ENCODE measurements around the gene SPART. TPM values are rescaled to one million over a fixed set of nuclear protein-coding genes. Genes with fewer than 3 reads are reported as not detected.

Gene SPART, protein sequence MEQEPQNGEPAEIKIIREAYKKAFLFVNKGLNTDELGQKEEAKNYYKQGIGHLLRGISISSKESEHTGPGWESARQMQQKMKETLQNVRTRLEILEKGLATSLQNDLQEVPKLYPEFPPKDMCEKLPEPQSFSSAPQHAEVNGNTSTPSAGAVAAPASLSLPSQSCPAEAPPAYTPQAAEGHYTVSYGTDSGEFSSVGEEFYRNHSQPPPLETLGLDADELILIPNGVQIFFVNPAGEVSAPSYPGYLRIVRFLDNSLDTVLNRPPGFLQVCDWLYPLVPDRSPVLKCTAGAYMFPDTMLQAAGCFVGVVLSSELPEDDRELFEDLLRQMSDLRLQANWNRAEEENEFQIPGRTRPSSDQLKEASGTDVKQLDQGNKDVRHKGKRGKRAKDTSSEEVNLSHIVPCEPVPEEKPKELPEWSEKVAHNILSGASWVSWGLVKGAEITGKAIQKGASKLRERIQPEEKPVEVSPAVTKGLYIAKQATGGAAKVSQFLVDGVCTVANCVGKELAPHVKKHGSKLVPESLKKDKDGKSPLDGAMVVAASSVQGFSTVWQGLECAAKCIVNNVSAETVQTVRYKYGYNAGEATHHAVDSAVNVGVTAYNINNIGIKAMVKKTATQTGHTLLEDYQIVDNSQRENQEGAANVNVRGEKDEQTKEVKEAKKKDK
- polyA plus RNA-seq (2011; rRNA removed): 36.8 and 37.0 TPM in 2 replicates
- 10.7 and 12.1 TPM in 2 replicates for polyA plus RNA-seq (2012; cell fraction: cytosol; rRNA removed)
- polyA plus RNA-seq (2012; cell fraction: nucleus; rRNA removed): 8.8 and 9.9 TPM in 2 replicates
- polyA plus RNA-seq (2017; fragmentation: RNase III; extraction: RNeasy Plus Mini Kit Qiagen cat#74134 plus additional on column Dnase treatment): 33.9 to 40.2 TPM (median 34.3 TPM) in 3 replicates
- 16.4 and 17.4 TPM in 2 replicates for polyA minus RNA-seq (2011; rRNA and poly(A)+ RNA removed)

DNA sequence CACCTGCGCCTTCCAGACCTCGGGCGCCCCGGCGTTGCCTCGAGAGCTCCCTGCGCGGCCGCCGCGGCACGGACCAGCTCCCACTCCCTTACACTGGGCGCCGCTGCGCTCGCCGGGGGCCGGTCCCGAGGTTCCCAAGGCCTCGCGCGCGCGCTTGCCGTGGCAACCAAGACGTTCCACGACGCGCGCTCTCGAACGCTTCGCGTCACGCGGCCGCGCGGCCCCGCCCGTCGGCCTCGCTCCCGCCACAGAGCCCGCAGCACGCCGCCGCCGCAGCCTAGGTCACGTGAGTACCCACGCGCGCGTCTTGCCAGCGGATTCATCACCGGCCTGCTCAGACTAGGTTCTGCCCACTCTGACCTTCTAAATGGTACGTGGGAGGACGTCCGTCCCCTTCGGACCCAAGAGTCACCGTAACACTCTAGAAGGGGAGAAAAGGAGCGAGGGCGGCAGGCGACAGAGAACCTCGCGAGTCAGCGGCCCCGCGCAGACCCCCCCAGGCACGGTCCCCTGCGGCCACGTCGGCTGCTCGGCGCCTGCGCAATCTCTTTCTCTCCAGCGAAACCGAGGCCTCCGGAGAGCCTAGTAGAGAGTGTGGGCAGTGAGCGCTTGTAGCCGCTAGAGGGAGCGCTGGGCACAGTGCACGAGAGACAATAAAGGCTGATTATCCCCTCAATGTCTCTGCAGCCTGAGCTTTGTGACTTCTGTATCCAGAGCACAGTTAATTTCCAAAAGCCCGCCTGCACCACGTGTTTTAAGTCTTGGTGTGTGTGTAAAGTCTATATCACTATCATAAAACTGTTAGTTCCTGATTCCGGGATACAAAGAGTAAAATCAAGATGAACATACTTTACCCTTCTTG, at the start of gene SPART:
TSS of gene SPART (minus strand) at position 173 of the 862 bp plus-strand sequence. CDS start 10,564 bp downstream, outside the sequence.
- Histone ChIP-seq H3K27ac (peak within 1 kb of the TSS; percentile 97), H3K9me3 (no peaks in the 10 kb centered on the region), H3K4me3 (peak within 1 kb of the TSS; percentile 85), H3K4me2 (peak within 1 kb of the TSS; percentile 97), H3K4me1 (peaks cover 20% of the 10 kb centered on the region)
- FAIRE-seq (no peak), DNase-seq (ENCODE audit: low read depth in 1 of 2, low spot score in 1 of 2) (peak; percentile 66 to 83), ATAC-seq (peak; percentile 86 to 95)
- ChIA-PET CTCF (interaction anchor here (0.6 to 2.1 kb wide), 15 partner anchors 9 to 74 kb away, joined by 3 to 11 read pairs (median 4); no protein-coding TSS in a partner anchor), POLR2A (no interaction called here)
- 4% methylated on average over 5 of the region's 86 CpGs for WGBS (ENCODE audit: missing lambda C conversion rate)
- TF ChIP-seq, protein P1, sequence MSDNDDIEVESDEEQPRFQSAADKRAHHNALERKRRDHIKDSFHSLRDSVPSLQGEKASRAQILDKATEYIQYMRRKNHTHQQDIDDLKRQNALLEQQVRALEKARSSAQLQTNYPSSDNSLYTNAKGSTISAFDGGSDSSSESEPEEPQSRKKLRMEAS (IDR thresholded peaks at IDR 0.05): peak; percentile 81
- TF ChIP-seq, protein P2, sequence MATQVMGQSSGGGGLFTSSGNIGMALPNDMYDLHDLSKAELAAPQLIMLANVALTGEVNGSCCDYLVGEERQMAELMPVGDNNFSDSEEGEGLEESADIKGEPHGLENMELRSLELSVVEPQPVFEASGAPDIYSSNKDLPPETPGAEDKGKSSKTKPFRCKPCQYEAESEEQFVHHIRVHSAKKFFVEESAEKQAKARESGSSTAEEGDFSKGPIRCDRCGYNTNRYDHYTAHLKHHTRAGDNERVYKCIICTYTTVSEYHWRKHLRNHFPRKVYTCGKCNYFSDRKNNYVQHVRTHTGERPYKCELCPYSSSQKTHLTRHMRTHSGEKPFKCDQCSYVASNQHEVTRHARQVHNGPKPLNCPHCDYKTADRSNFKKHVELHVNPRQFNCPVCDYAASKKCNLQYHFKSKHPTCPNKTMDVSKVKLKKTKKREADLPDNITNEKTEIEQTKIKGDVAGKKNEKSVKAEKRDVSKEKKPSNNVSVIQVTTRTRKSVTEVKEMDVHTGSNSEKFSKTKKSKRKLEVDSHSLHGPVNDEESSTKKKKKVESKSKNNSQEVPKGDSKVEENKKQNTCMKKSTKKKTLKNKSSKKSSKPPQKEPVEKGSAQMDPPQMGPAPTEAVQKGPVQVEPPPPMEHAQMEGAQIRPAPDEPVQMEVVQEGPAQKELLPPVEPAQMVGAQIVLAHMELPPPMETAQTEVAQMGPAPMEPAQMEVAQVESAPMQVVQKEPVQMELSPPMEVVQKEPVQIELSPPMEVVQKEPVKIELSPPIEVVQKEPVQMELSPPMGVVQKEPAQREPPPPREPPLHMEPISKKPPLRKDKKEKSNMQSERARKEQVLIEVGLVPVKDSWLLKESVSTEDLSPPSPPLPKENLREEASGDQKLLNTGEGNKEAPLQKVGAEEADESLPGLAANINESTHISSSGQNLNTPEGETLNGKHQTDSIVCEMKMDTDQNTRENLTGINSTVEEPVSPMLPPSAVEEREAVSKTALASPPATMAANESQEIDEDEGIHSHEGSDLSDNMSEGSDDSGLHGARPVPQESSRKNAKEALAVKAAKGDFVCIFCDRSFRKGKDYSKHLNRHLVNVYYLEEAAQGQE (IDR thresholded peaks at IDR 0.05): no peak
- TF ChIP-seq, protein P3, sequence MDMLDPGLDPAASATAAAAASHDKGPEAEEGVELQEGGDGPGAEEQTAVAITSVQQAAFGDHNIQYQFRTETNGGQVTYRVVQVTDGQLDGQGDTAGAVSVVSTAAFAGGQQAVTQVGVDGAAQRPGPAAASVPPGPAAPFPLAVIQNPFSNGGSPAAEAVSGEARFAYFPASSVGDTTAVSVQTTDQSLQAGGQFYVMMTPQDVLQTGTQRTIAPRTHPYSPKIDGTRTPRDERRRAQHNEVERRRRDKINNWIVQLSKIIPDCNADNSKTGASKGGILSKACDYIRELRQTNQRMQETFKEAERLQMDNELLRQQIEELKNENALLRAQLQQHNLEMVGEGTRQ (IDR thresholded peaks at IDR 0.05): peak; percentile 57
- TF ChIP-seq PHF8 (IDR thresholded peaks at IDR 0.05; ENCODE audit: borderline replicate concordance, low read depth): peak; percentile 59
- TF ChIP-seq, protein P4, sequence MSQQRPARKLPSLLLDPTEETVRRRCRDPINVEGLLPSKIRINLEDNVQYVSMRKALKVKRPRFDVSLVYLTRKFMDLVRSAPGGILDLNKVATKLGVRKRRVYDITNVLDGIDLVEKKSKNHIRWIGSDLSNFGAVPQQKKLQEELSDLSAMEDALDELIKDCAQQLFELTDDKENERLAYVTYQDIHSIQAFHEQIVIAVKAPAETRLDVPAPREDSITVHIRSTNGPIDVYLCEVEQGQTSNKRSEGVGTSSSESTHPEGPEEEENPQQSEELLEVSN (IDR thresholded peaks at IDR 0.05; ENCODE audit: borderline replicate concordance, low read depth): peak; percentile 34; the same call in 1 of the 2 replicates
- TF ChIP-seq CEBPB (IDR thresholded peaks at IDR 0.05): no peak
- TF ChIP-seq, protein P5, sequence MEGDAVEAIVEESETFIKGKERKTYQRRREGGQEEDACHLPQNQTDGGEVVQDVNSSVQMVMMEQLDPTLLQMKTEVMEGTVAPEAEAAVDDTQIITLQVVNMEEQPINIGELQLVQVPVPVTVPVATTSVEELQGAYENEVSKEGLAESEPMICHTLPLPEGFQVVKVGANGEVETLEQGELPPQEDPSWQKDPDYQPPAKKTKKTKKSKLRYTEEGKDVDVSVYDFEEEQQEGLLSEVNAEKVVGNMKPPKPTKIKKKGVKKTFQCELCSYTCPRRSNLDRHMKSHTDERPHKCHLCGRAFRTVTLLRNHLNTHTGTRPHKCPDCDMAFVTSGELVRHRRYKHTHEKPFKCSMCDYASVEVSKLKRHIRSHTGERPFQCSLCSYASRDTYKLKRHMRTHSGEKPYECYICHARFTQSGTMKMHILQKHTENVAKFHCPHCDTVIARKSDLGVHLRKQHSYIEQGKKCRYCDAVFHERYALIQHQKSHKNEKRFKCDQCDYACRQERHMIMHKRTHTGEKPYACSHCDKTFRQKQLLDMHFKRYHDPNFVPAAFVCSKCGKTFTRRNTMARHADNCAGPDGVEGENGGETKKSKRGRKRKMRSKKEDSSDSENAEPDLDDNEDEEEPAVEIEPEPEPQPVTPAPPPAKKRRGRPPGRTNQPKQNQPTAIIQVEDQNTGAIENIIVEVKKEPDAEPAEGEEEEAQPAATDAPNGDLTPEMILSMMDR (IDR thresholded peaks at IDR 0.05): peak; percentile 70
- TF ChIP-seq SMC3 (IDR thresholded peaks at IDR 0.05): peak; percentile 41; the same call in 2 of the 3 replicates
- TF ChIP-seq RAD21 (conservative IDR thresholded peaks at IDR 0.05 in 1 of 2, IDR thresholded peaks at IDR 0.05 in 1 of 2): peak; percentile 68 to 69
- 0 out of 2 replicates have a peak, but pooled peaks have one; percentile 24 for TF ChIP-seq TP53 (CRISPR knock-in tag; IDR thresholded peaks at IDR 0.05)
- no peak for TF ChIP-seq FOSB (CRISPR knock-in tag; IDR thresholded peaks at IDR 0.05)
- TF ChIP-seq JUN (IDR thresholded peaks at IDR 0.05): peak; percentile 17 to 33; a peak in 1 of 5 replicates
